Activated naive CD8-positive, alpha-beta T cell treated with anti-CD3 and anti-CD28 coated beads, Interleukin-2, amount 50 U/mL, for 16 hours (primary cell): ENCODE data around the gene ROBO1.
"Not testable (repeated sequence)": the region's sequence is repeated elsewhere in the genome, so short reads cannot be mapped to it uniquely, and the experiment has no call there.

ENCODE experiments used
- DNase-seq: peaks from one replicate; pipeline ENCODE4 v3.0.0-alpha.2; 2020; ENCODE audit warnings: low read depth, low spot score

The ROBO1 gene

DNA sequence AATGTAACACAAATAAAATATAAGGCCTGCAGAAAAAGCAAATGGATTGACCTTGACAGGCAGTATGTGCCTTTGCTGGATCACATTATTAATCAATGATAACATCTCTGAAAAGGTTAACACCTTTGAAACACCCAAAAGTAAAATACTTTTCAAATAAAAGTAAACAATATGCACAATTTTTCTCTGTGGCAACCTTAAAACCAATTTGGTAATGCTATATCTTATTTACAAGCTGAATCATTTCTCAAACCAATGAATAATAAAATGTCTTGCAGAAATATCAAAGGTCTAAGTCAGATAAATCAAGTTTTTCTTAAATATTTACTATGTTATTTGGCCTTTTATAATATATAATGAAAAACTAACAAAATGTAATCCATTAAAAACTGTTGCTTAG is 1018.7 kb downstream of the ROBO1 start:
- DNase-seq: no peak

- DNase-seq: no peak
Observed at GRCh38 chr3:78745847-78746246, 1022.0 kb downstream of the ROBO1 start.

GRCh38 chr3:78742491-78742890 is 1025.3 kb downstream of the ROBO1 start:
- no peak for DNase-seq

GRCh38 chr3:78742041-78742440 is 1025.8 kb downstream of the ROBO1 start:
- no peak for DNase-seq

GRCh38 chr3:78741066-78741645 is 1026.6 kb downstream of the ROBO1 start:
- no peak for DNase-seq

DNA sequence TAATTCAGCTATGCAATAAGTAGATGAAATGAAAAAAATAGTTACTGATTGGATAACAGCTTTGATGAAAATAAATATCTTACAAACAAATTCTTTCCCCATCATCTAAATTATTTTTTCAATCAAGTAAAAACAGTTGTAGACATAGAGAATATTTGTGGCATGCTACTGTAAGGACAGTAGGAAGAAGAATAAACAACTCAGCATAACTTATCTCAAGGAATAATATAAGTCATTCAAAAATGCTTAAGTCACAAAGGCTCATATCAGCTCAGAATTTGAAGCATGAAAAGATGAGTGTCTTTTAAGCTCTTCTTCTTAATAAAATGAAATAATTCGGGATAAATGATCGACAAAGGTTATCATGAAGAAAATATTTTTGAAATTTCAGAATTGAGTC is 1029.0 kb downstream of the ROBO1 start:
- DNase-seq: no peak

- no peak for DNase-seq
Observed at GRCh38 chr3:78737988-78738387, 1029.8 kb downstream of the ROBO1 start.

DNA sequence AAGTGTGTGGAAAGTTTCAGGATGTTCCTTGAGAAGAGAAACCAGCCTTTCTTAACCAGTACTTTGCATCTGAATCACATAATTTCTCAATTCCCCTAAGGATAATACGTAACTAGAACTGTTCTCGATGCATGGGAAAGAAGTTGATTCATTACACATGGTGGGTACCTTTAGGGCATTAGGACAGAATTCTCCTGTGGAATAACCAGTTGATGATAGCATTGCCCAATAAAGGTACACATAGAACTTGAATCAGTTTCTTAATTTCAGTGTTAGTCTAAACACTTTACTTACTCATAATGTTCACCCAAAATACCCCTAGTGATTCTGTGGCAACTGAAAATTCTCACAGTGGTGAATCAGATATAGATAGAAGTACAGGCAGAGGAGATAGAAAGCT is 1030.9 kb downstream of the ROBO1 start:
- no peak for DNase-seq

DNA sequence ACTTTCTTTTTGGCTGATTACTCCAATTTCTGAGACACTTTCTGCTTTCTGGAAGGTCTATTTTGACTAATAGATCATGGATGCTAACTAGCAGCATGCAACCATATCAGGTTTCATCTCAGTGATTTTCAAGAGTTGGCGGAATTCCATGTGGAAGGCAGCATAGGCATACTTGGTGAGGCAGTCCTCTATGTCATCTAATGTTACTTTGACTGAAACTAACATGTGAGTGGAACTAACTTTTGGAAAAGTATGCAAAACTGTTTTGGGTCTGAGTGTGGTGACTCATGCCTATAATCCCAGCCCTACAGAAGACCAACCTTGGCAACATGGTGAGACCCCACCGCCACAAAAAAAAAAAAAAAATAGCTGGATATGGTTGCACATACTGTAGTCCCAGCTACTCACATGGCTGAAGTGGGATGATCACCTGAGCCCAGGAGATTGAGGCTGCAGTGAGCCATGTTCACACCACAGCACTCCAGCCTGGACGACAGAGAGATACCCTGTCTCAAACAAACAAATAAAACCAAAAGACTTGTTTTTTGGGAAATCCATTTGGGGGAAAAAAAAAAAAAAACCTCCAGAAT is 1033.7 kb downstream of the ROBO1 start:
- DNase-seq: no peak

GRCh38 chr3:78732893-78733292 is 1034.9 kb downstream of the ROBO1 start:
- no peak for DNase-seq

GRCh38 chr3:78732471-78732870 is 1035.3 kb downstream of the ROBO1 start:
- DNase-seq: no peak

DNA sequence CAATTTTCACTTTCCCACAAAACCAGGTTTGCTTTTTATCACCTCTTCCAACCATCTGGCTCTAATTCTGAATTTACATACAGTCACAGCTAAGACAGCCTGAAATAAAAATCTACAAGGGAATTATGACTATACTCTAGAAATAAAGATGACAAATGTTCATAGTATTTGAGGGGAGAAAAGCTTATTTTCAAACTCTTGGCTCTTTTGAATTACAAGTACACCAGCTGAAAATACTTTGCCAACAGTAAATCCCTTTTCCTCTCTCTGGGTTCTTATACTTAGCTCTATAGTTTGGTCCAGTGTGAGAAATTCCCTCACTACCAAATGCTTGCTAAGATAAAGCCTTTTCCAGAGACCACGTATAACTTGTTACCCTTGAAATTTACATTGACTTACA is 1037.9 kb downstream of the ROBO1 start:
- no peak for DNase-seq

DNA sequence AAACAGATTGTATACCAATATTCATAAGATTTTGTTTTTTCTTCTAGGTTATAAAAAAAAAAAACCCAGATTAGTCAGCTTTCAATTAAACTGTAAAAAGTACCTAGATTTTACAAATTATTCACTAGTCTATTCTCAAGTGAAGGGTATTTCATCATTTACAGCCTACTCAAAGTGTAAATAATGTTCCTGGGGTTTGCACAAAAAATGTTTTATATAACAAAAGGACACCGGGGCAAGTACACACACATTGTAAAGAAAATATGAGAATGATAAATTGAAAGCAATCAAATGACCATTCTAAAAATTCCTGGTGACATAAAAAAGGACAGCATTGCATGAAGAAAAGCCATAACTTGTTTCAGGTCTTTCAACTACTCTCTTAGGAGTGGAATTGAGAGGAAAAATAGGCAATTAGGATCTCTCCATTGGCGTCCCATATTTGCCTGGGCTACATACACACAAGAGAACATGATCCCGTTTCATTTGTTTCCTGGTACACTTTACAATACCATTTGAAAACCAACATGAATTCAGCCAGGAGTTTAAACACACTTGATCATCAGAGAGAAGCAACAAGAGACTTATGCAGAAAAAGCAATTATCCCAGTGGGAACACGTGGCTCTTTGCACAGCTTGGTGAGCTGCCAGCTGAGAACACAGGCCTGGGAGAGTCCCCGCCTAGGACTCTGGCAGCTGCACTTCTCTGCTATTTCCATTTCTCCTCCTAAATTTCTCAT is 1039.2 kb downstream of the ROBO1 start:
- DNase-seq: no peak

DNA sequence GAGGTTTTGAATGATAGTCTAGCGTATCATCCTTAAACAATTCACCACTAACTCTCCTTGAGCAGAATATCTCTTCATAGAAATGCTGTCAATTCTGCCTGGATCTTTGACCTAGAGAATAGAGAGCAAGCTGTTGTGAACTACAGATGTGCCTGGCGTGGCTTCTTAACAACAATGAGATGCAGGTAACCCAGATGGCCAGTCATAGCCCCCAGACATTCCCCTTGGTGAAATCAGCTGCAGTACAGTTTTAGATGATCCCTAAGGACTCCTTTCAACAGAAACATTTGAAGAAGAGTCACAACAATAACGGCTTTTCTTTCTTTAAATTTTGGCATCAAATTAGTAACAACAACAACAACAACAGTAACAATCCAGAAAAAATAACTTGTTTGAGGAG is 1041.3 kb downstream of the ROBO1 start:
- no peak for DNase-seq

DNA sequence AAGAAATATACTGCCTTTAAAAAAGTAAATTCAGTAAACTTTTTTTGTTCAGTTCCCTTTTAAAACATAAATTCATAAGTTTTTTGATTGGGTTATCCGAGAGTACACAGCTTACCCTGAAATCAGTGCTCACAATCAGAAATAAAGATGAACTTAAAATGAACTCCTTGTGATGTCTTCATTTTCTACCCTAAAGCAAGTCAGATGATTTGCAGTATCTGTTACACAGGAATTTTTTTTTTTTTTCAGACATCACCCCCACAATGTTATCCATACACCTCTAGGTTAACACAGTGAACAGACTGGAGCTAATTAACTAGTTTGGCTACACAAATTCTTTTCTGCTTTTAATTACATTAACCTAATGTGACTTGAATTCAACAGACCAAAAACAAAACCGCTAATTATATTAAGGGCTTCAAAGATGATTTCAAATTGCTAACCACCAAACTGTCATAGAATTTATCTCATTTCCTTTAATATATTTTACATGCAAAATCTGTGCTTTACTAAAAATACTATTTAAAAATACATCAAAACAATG is 1042.0 kb downstream of the ROBO1 start:
- DNase-seq: no peak

- no peak for DNase-seq
Observed at GRCh38 chr3:78724859-78725258, 1042.9 kb downstream of the ROBO1 start.

GRCh38 chr3:78724364-78724763 is 1043.4 kb downstream of the ROBO1 start:
- not testable (repeated sequence) for DNase-seq

- no peak for DNase-seq
Observed at GRCh38 chr3:78721771-78722543, 1045.8 kb downstream of the ROBO1 start.

GRCh38 chr3:78718707-78719106 is 1049.1 kb downstream of the ROBO1 start:
- no peak for DNase-seq

DNA sequence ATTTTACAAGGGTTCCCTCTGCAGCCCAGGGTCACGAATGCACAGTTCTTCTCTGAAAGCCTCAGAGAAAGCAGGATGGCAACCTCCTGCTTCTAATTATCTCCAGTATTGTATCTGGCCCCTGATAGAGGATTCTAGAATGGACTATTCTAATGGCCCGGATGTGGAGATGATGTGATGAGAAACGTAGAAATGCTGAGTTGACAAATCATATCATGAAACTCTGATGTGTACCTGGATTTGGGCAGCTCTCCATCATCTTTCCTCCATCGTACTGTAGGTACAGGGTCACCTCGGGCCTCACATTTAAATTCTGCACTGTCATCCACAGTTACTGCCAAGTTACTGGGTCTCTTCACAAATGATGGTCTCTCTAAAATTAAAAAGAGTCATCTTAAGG is 1050.8 kb downstream of the ROBO1 start:
- no peak for DNase-seq

DNA sequence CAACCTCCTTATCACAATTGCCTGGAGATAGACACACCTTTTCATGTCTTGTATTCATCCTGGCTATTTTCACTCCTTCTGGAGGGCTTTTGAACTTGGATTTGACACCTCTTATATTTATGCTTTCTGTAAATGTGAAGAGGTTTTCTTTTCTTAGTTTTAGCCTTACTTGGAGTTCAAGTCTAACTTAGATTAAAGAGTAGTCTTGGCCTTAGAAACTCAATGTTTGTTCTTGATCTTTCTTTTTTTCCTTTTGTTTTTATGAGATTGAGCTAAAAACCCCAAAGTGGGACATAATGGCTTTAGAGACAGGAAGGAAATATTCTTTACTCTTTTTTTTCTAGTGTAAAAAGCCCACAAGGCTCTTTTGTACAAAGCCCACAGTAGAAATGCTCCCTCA is 1054.9 kb downstream of the ROBO1 start:
- no peak for DNase-seq

GRCh38 chr3:78712270-78712669 is 1055.5 kb downstream of the ROBO1 start:
- DNase-seq: no peak
